ENCODE data around the gene ARHGAP28.

DNA sequence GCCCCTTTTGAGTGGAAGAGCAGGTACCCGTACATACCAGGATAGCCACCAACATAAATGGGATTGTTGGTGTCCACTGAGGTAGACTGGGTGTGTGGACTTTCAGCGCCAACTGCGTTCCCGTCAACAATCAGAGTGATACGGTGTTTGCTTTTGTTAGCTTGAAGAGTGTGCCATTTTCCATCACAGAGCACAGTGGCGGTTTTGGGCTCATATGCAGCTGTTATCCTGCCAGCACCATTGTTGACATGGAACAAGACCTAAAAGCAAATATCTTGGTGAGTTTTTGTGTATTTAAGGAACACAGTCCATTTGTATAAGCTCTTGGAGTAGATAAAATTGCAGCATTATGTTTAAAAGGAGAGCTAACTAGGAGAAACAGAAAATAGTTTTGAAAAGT, 213.6 kb downstream of the ARHGAP28 start:
- TF ChIP-seq, protein P1, sequence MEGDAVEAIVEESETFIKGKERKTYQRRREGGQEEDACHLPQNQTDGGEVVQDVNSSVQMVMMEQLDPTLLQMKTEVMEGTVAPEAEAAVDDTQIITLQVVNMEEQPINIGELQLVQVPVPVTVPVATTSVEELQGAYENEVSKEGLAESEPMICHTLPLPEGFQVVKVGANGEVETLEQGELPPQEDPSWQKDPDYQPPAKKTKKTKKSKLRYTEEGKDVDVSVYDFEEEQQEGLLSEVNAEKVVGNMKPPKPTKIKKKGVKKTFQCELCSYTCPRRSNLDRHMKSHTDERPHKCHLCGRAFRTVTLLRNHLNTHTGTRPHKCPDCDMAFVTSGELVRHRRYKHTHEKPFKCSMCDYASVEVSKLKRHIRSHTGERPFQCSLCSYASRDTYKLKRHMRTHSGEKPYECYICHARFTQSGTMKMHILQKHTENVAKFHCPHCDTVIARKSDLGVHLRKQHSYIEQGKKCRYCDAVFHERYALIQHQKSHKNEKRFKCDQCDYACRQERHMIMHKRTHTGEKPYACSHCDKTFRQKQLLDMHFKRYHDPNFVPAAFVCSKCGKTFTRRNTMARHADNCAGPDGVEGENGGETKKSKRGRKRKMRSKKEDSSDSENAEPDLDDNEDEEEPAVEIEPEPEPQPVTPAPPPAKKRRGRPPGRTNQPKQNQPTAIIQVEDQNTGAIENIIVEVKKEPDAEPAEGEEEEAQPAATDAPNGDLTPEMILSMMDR (IDR thresholded peaks at IDR 0.05; ENCODE audit: low read depth, low read length, poor library complexity, severe bottlenecking): no peak
- no peak for TF ChIP-seq EZH2phosphoT487 (IDR thresholded peaks at IDR 0.05; ENCODE audit: borderline replicate concordance, low read length)
